Muscle of leg (tissue), 11 donors: ENCODE data around the gene ITGA8. TPM values are rescaled to one million over a fixed set of nuclear protein-coding genes. Genes with fewer than 3 reads are reported as not detected.
"Not testable (repeated sequence)": the region's sequence is repeated elsewhere in the genome, so short reads cannot be mapped to it uniquely, and the experiment has no call there.

Source experiments
- DNase-seq: peaks from one replicate; pipeline ENCODE4 v3.0.0; 2013
- H3K27ac ChIP-seq: one replicate; pipeline ENCODE4 v1.5.1; 2013; ENCODE audit warnings: mild to moderate bottlenecking, low read length, control low read depth
- H3K27me3 ChIP-seq: one replicate; pipeline ENCODE4 v1.6.1; 2013; ENCODE audit warnings: low read length; ENCODE audit not compliant: control insufficient read depth, insufficient read depth
- H3K36me3 ChIP-seq: one replicate; pipeline ENCODE4 v1.6.1; 2013; ENCODE audit warnings: low read length; ENCODE audit not compliant: control insufficient read depth, insufficient read depth
- H3K4me1 ChIP-seq: one replicate; pipeline ENCODE4 v1.6.1; 2013; ENCODE audit warnings: low read length; ENCODE audit not compliant: control insufficient read depth, insufficient read depth
- H3K4me3 ChIP-seq: one replicate; pipeline ENCODE4 v1.5.1; 2013; ENCODE audit warnings: low read length, control low read depth
- H3K9me3 ChIP-seq: replicated peaks from 2 replicates; pipeline ENCODE4 v1.6.1; 2013; ENCODE audit warnings: low read depth, low read length; ENCODE audit not compliant: control insufficient read depth
- WGBS: methylation state at CpG from one replicate; pipeline ENCODE4 v1.1.5; 2013; ENCODE audit warnings: missing lambda C conversion rate; ENCODE audit not compliant: insufficient coverage; 5-methylcytosine and 5-hydroxymethylcytosine counted together
- polyA plus RNA-seq, 8 donors: library from polyadenylated mRNA; unstranded; fragments of 120-200 nt; gene quantifications; one replicate each; pipeline versions ENCODE4 v1.2.1 to v1.2.3, GENCODE V29; 2013; ENCODE audit warnings: inconsistent platforms in 1 of 8, low replicate concordance in 1 of 8; ENCODE audit not compliant: insufficient read length in 8 of 8, insufficient read depth in 1 of 8
- total RNA-seq: library from RNA; stranded (reverse); fragments of 120-200 nt; gene quantifications from one replicate; pipeline ENCODE4 v1.2.4, GENCODE V29; 2013

ITGA8 gene
- total and polyA plus RNA-seq, 9 donors: 6.2 to 10.4 (median 7.5) TPM

DNA sequence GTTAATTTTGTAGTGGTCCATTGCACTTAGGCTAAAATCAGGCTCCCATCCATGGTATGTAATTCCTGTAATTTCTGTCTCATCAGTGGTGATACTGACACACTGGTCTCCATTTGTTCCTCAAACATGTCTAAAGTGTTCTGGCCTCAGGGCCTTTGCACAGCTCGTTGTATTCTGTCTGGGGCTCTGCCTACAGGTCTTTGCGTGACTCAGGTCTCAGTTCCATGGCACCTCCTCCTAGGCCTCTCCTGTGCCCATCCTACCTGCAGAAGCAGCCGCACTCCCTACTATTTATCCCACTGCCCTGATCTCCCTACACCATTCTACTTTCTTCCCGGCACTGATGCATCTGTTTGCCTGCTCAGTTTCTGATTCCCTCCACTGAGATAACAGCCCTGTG is 173.8 kb downstream of the ITGA8 start:
- Histone ChIP-seq H3K36me3 (no peaks in the 10 kb centered on the region), H3K4me3 (no peak overlapping the region), H3K9me3 (no peaks in the 10 kb centered on the region), H3K27me3 (no peaks in the 10 kb centered on the region), H3K27ac (no peak overlapping the region), H3K4me1 (no peaks in the 10 kb centered on the region)
- no peak for DNase-seq
- 88% methylated on average over 4 of the region's 4 CpGs for WGBS

DNA sequence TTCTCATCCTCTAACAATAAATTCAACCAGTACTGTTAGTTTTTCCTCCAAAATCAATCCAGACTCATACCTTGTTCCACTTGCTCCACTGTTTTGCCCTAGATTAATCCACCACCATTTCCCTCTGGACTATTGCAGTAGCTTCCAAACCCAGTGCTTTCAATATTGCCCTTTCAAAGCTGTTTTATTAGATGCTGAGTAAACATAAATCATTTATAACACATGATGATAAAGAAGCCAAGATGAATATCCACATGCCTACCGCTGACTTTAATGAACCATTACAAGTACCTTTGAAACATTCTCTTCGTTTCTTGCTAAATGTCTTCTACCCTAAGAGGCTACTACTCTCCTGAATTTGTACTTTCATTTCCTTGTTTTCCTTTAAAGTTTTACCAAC is 174.5 kb downstream of the ITGA8 start:
- no peak for DNase-seq
- Histone ChIP-seq H3K4me3 (no peak overlapping the region), H3K27ac (no peak overlapping the region), H3K27me3 (no peaks in the 10 kb centered on the region), H3K4me1 (no peaks in the 10 kb centered on the region), H3K9me3 (no peaks in the 10 kb centered on the region), H3K36me3 (no peaks in the 10 kb centered on the region)
- WGBS: 88% methylated on average over 2 of the region's 2 CpGs

DNA sequence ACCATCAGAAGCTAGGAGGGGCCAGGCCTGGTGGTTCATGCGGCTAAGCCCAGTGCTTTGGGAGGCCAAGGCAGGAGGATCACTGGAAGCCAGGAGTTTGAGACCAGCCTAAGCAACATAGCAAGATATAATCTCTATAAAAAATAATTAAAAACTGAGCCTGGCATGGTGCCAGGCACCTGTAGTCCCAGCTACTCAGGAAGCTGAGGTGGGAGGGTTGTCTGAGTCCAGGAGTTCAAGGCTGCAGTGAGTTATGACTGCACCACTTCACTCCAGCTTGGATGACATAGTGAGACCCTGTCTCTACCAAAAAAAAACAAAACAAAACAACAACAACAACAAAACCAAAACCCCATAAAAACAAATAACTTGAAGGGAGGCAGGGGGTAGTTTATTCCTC is 175.7 kb downstream of the ITGA8 start:
- H3K4me1 ChIP-seq: no peaks in the 10 kb centered on the region
- H3K9me3 ChIP-seq: no peaks in the 10 kb centered on the region
- DNase-seq: no peak
- no peak overlapping the region for H3K4me3 ChIP-seq
- H3K27ac ChIP-seq: no peak overlapping the region
- H3K27me3 ChIP-seq: no peaks in the 10 kb centered on the region
- H3K36me3 ChIP-seq: no peaks in the 10 kb centered on the region
- WGBS: no CpG with 5 or more reads among the region's 1 CpG

DNA sequence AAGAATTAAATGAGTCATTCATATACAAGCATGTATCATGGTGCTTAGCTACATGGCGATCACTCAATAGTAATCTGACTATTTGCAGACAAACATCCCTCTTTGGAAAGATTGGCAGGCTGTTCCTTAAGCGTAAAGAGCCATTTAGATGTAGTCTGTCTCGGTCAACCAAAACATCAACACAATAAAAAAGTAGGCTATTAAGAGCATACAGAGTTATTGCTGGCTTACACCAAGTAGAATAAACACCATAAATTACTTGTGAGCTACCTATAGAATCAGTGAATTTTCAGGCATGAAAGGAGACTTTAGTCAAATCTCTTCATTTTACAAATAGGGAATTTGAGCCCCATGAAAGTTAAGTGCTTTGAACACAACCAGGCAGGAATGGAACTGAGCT is 176.9 kb downstream of the ITGA8 start:
- H3K4me1 ChIP-seq: no peaks in the 10 kb centered on the region
- H3K27me3 ChIP-seq: no peaks in the 10 kb centered on the region
- H3K4me3 ChIP-seq: no peak overlapping the region
- H3K27ac ChIP-seq: no peak overlapping the region
- 86% methylated on average over 1 of the region's 3 CpGs for WGBS
- no peaks in the 10 kb centered on the region for H3K9me3 ChIP-seq
- no peaks in the 10 kb centered on the region for H3K36me3 ChIP-seq
- no peak for DNase-seq

DNA sequence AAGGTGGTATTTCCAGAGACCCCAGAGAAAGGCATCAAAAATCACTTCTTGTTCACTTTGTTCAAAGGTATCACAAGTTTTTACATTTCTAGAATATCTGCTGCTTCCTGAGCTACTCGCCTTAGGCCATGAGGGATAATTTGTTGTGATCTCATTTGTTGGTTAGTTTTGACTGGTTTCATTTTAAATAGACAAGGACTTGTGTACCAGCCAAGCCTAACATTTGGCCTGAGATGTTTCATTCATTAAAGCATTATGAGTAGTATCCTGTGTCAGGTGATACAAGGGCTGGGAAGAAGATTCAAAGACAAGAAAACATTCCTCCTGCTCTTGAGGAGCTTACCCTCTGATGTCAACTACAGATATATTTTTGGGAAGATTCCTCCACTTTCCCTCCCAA is 178.3 kb downstream of the ITGA8 start:
- H3K27ac ChIP-seq: no peak overlapping the region
- no peak for DNase-seq
- no peaks in the 10 kb centered on the region for H3K4me1 ChIP-seq
- H3K9me3 ChIP-seq: no peaks in the 10 kb centered on the region
- no peak overlapping the region for H3K4me3 ChIP-seq
- WGBS: no CpG with 5 or more reads among the region's 1 CpG
- H3K36me3 ChIP-seq: no peaks in the 10 kb centered on the region
- H3K27me3 ChIP-seq: no peaks in the 10 kb centered on the region

DNA sequence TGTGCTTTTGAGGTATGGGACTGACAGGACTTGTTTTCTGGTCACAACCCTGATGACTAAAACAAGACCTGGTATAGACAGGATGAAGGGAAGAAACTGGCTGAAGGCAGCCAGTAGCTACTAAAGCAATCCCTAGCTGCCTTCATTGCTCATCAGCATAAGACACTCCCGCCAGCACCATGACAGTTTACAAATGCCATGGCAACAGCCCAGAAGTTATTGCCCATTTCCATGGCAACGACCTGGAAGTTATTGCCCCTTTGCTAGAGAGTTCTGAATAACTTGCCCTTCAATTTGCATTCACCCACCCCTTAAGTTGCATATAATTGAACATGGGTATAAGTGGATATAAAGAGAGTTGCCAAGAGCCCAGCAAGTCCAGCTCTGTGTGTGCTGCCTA is 179.0 kb downstream of the ITGA8 start:
- H3K36me3 ChIP-seq: no peaks in the 10 kb centered on the region
- DNase-seq: no peak
- no peaks in the 10 kb centered on the region for H3K27me3 ChIP-seq
- WGBS: 100% methylated on average over 1 of the region's 2 CpGs
- no peaks in the 10 kb centered on the region for H3K9me3 ChIP-seq
- H3K4me1 ChIP-seq: no peaks in the 10 kb centered on the region
- H3K27ac ChIP-seq: no peak overlapping the region
- no peak overlapping the region for H3K4me3 ChIP-seq

DNA sequence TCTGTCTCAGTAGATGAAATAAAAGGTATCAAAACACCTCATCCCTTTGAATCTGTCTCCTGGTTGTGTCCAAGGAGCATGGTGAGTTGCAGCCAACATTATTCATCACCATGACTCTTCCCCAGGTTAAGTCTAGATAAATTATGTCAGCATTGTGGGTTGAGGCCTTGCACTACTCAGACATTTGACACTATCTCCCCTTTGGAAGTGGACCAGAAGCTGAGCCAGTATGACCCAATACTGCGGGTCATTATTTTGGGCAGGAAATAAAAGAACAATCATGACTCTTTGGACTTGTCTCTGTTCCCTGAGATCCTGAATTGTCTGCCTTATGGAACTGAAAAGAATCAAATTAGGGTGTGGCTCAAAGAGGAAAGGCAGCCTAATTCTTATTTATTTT is 180.5 kb downstream of the ITGA8 start:
- no peak overlapping the region for H3K27ac ChIP-seq
- DNase-seq: no peak
- no peaks in the 10 kb centered on the region for H3K9me3 ChIP-seq
- H3K4me3 ChIP-seq: no peak overlapping the region
- no peaks in the 10 kb centered on the region for H3K27me3 ChIP-seq
- no peaks in the 10 kb centered on the region for H3K36me3 ChIP-seq
- WGBS: no CpG with 5 or more reads among the region's 1 CpG
- H3K4me1 ChIP-seq: no peaks in the 10 kb centered on the region

DNA sequence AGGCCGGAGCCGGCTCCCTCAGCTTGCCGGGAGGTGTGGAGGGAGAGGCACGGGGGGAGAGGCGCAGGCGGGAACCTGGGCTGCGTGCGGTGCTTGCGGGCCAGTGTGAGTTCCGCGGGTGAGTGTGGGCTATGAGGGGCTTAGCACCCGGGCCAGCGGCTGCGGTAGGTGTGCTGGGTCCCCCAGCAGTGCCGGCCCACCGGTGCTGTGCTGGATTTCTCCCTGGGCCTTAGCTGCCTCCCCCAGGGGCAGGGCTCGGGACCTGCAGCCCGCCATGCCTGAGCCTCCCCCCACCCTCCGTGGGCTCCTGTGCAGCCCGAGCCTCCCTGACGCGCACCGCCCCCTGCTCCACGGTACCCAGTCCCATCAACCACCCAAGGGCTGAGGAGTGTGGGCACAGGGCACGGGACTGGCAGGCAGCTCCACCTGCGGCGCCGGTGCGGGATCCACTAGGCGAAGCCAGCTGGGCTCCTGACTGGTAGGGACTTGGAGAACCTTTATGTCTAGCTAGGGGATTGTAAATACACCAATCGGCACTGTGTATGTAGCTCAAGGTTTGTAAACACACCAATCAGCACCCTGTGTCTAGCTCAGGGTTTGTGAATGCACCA is 184.7 kb downstream of the ITGA8 start:
- H3K27ac ChIP-seq, H3K27me3 ChIP-seq, H3K4me1 ChIP-seq, H3K36me3 ChIP-seq, H3K4me3 ChIP-seq, DNase-seq, H3K9me3 ChIP-seq: not testable (repeated sequence)
- 94% methylated on average over 17 of the region's 31 CpGs for WGBS

DNA sequence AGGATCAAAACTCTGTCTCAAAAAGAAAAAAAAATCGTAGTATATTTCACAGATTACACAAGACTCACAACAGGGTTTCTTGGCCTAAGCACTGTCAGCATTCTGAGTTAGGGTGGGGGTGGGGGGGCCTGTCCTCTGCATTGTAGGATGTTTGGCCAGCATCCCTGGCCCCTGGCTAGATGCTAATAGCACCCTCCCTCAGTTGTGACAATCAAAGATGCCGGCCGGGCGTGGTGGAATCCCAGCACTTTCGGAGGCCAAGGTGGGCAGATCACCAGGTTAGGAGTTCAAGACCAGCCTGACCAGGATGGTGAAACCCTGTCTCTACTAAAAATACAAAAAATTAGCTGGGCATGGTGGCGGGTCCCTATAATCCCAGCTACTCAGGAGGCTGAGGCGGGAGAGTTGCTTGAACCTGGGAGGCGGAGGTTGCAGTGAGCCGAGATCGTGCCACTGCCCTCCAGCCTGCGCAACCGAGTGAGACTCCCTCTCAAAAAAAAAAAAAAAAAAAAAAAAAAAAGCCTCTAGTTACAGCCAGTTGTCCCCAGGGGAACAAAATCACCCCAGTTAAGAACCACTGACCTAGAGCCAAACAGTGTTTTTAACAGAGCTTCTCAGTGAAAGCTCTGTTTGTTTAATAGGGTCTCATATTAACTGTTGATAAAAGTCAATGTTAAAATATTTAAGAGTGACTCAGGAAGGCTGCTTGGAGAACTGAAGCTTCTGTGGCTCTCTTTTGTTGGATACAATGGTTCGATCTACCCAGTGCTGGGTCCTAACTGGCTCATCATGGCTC is 187.6 kb downstream of the ITGA8 start:
- no peaks in the 10 kb centered on the region for H3K27me3 ChIP-seq
- no peak overlapping the region for H3K4me3 ChIP-seq
- H3K4me1 ChIP-seq: no peaks in the 10 kb centered on the region
- H3K9me3 ChIP-seq: no peaks in the 10 kb centered on the region
- H3K27ac ChIP-seq: no peak overlapping the region
- 97% methylated on average over 4 of the region's 13 CpGs for WGBS
- no peak for DNase-seq
- H3K36me3 ChIP-seq: no peaks in the 10 kb centered on the region

DNA sequence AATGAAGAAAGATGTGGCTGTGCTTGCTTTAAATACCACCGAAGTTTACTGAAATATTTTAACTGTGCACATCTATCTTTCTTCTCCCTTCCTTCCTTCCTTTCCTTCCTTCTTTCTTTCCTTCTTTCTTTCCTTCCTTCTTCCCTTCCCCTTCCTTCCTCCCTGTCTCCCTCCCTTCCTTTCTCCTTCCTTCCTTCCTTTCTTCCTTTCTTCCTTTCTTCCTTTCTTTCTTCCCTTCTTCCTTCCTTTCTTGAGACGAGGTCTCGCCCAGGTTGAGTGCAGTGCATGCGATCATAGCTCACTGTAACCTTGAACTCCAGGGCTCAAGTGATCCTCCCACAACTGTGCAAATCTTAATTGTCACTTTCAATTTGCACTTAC is 190.9 kb downstream of the ITGA8 start:
- H3K36me3 ChIP-seq: no peaks in the 10 kb centered on the region
- no peak for DNase-seq
- no peak overlapping the region for H3K27ac ChIP-seq
- no peaks in the 10 kb centered on the region for H3K27me3 ChIP-seq
- no peaks in the 10 kb centered on the region for H3K9me3 ChIP-seq
- no peaks in the 10 kb centered on the region for H3K4me1 ChIP-seq
- WGBS: 94% methylated on average over 3 of the region's 4 CpGs
- no peak overlapping the region for H3K4me3 ChIP-seq
